Calu3 (cell line): ENCODE measurements around the gene RRP1B. TPM values are rescaled to one million over a fixed set of nuclear protein-coding genes. Genes with fewer than 3 reads are reported as not detected.

Source experiments
- BruUV-seq: library from RNA; stranded (reverse); fragments of 400-500 nt; replicated peaks from 2 replicates; lab custom pipeline; 2021; lab: Mats Ljungman, UMichigan
- CTCF ChIA-PET: fragments of 300-600 bp; sonication (Branson Sonifier 250); formaldehyde crosslinking; loops from one replicate; lab custom pipeline; 2022; ENCODE audit warnings: antibody characterized with exemption; lab: Charles Lee
- DNase-seq: peaks from one replicate; pipeline ENCODE4 v3.0.0; 2022
- H3K27ac Mint-ChIP-seq: one replicate; pipeline ENCODE4 v1.8.0; 2022; ENCODE audit warnings: mixed read lengths; ENCODE audit not compliant: unreplicated experiment
- H3K27me3 Mint-ChIP-seq: one replicate; pipeline ENCODE4 v1.8.0; 2022; ENCODE audit warnings: mixed read lengths; ENCODE audit not compliant: unreplicated experiment
- H3K36me3 Mint-ChIP-seq: one replicate; pipeline ENCODE4 v1.8.0; 2022; ENCODE audit warnings: mild to moderate bottlenecking, moderate library complexity, mixed read lengths; ENCODE audit not compliant: insufficient read depth, unreplicated experiment
- H3K4me1 Mint-ChIP-seq: one replicate; pipeline ENCODE4 v1.8.0; 2022; ENCODE audit warnings: mild to moderate bottlenecking, low read depth, mixed read lengths; ENCODE audit not compliant: unreplicated experiment
- H3K4me3 Mint-ChIP-seq: one replicate; pipeline ENCODE4 v1.8.0; 2022; ENCODE audit warnings: mild to moderate bottlenecking, low read depth, moderate library complexity, mixed read lengths; ENCODE audit not compliant: unreplicated experiment
- H3K9me3 Mint-ChIP-seq: one replicate; pipeline ENCODE4 v1.8.0; 2022; ENCODE audit warnings: low read depth, mixed read lengths; ENCODE audit not compliant: unreplicated experiment
- intact Hi-C: fragments of 100-400 bp; cut with micrococcal nuclease; formaldehyde crosslinking; loops from one replicate; pipeline ENCODE4 v1.10.0; 2022; ENCODE audit not compliant: unreplicated experiment
- total RNA-seq: library from RNA; stranded (reverse); gene quantifications from 2 replicates; pipeline ENCODE4 v1.2.3, GENCODE V29; 2022
- TF ChIP-seq, protein P1 (sequence below): fragments of 200-600 bp; IDR thresholded peaks from one replicate; pipeline ENCODE4 v1.8.0; 2022; ENCODE audit warnings: antibody characterized with exemption; ENCODE audit not compliant: unreplicated experiment

RRP1B gene
- total RNA-seq, 1 experiment from 2014 or later: 26.0 TPM

DNA sequence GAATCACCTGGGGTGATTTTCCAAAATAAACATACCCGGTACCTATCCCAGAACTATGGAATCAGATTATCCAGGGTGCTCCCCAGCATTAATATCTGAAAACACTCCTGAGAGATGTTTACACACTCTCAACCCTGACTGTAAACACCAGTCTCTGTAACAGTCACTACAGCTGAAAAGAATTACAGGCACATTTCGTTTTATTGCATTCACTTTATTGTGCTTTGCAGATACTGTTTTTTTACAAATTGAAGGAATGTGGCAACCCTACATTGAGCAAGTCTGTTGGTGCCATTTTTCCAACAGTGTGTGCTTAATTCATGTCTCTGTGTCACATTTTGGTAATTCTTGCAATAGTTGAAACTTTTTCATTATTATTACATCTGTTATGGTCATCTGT lies 31.8 kb upstream of the RRP1B start:
- H3K36me3 Mint-ChIP-seq: peaks cover 5% of the 10 kb centered on the region
- BruUV-seq: no TSS peak
- no peak overlapping the region for H3K27ac Mint-ChIP-seq
- intact Hi-C loops: no loop called here
- H3K27me3 Mint-ChIP-seq: no peaks in the 10 kb centered on the region
- TF ChIP-seq, protein P1, sequence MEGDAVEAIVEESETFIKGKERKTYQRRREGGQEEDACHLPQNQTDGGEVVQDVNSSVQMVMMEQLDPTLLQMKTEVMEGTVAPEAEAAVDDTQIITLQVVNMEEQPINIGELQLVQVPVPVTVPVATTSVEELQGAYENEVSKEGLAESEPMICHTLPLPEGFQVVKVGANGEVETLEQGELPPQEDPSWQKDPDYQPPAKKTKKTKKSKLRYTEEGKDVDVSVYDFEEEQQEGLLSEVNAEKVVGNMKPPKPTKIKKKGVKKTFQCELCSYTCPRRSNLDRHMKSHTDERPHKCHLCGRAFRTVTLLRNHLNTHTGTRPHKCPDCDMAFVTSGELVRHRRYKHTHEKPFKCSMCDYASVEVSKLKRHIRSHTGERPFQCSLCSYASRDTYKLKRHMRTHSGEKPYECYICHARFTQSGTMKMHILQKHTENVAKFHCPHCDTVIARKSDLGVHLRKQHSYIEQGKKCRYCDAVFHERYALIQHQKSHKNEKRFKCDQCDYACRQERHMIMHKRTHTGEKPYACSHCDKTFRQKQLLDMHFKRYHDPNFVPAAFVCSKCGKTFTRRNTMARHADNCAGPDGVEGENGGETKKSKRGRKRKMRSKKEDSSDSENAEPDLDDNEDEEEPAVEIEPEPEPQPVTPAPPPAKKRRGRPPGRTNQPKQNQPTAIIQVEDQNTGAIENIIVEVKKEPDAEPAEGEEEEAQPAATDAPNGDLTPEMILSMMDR: no peak
- H3K4me3 Mint-ChIP-seq: no peak overlapping the region
- peaks cover 18% of the 10 kb centered on the region for H3K4me1 Mint-ChIP-seq
- CTCF ChIA-PET: no interaction called here
- peaks cover 7% of the 10 kb centered on the region for H3K9me3 Mint-ChIP-seq
- no peak for DNase-seq

DNA sequence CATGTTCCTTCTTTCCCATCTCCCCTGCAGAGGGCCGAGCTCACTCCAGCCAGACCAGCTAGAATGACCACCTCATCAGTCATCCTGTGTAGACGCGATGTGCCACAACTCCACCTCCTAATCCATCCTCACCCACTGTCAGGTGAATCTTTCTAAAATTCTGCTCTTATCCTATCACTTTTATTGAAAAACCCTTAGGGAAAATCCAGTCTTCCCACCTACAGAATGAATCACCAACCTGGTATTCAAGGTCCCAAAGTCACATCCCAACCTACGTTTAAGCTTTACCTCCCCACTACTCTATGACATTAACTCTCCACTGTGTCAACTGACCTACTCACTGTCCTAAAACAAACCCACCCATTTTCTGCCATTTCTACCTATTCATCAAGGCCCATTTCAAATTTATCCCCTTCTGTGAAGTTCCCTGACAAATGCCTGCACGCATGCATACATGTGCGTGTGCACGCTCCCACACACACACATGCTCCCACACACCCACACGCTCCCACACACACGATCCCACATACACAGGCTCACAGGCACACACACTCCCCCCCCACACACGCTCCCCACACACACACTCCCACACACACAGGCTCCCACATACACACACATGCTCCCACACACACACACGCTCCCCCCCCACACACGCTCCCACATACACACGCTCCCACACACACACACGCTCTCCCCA lies 27.8 kb upstream of the RRP1B start:
- Mint-ChIP-seq H3K27me3 (no peaks in the 10 kb centered on the region), H3K9me3 (peaks cover 7% of the 10 kb centered on the region), H3K4me3 (no peak overlapping the region), H3K27ac (no peak overlapping the region), H3K36me3 (peaks cover 5% of the 10 kb centered on the region), H3K4me1 (peaks cover 19% of the 10 kb centered on the region)
- CTCF ChIA-PET: no interaction called here
- TF ChIP-seq, protein P1: no peak
- intact Hi-C loops: no loop called here
- no peak for DNase-seq
- BruUV-seq: no TSS peak

DNA sequence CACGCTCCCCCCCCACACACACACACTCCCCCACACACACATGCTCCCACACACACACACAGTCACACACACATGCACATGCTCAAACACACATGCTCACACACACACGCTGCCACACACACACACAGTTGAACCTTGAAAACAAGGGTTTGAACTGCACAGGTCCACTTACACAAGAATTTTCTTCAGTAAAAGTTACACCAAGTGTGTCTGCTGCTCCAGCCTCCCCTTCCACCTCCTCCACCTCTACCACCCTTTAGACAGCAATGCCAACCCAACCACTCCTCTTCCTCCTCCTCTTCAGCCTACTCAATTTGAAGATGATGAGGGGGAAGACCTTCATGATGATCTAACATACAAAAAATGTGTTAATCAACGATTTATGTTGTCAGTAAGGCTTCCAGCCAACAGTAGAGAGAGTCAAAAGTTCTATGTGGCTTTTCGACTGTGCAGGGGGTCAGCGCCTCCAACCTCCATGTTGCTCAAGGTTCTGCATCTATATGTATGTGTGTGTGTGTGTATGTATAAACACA lies 26.9 kb upstream of the RRP1B start:
- intact Hi-C loops: no loop called here
- H3K4me1 Mint-ChIP-seq: peaks cover 19% of the 10 kb centered on the region
- CTCF ChIA-PET: no interaction called here
- TF ChIP-seq, protein P1: no peak
- H3K27me3 Mint-ChIP-seq: no peaks in the 10 kb centered on the region
- no TSS peak for BruUV-seq
- H3K9me3 Mint-ChIP-seq: peaks cover 7% of the 10 kb centered on the region
- DNase-seq: no peak
- H3K36me3 Mint-ChIP-seq: peaks cover 5% of the 10 kb centered on the region
- no peak overlapping the region for H3K27ac Mint-ChIP-seq
- H3K4me3 Mint-ChIP-seq: no peak overlapping the region

DNA sequence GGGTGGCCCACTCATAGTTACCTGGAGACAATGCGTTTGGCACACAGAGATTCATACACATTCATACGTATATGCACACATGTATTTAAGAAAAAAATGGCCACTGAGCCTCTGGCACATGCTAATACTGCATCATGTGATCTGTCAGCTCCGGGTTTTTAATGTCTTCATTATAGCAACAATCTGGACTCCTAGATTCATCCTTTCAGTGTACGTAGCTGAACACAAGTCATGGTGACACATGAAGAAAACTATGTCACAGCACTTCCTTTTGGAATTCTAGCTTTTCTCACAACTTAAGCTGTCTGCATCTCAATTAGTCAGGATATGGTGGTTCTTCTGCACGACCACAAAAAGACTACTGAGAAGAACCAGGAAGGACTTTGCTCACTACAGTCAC lies 24.7 kb upstream of the RRP1B start:
- intact Hi-C loops: loop anchor here (5.0 kb wide), 1 partner anchor 32 kb away; no protein-coding TSS in a partner anchor
- H3K4me1 Mint-ChIP-seq: peaks cover 19% of the 10 kb centered on the region

More for the DNA sequence above, 24.7 kb upstream of the RRP1B start:
- Mint-ChIP-seq H3K27me3 (no peaks in the 10 kb centered on the region), H3K4me3 (no peak overlapping the region), H3K9me3 (no peaks in the 10 kb centered on the region), H3K36me3 (peaks cover 5% of the 10 kb centered on the region), H3K27ac (no peak overlapping the region)
- CTCF ChIA-PET: no interaction called here
- TF ChIP-seq, protein P1: no peak
- DNase-seq: no peak
- BruUV-seq: no TSS peak
